SK-N-SH treated with all-trans-retinoic acid at 6 μM for 48 hours (cell line): ENCODE measurements around the gene COL5A2.
A peak's percentile ranks its signal among the peaks of the same experiment; 100 is the strongest.

Experiments used
- ARNTL ChIP-seq: fragments of 450-650 bp; formaldehyde crosslinking; IDR thresholded peaks from 2 replicates; pipeline ENCODE4 v1.5.0; 2020; ENCODE audit warnings: low read depth, mild to moderate bottlenecking, moderate library complexity, borderline replicate concordance
- CSDC2 ChIP-seq: fragments of 250-450 bp; sonication (Bioruptor Pico); IDR thresholded peaks from 2 replicates; pipeline ENCODE4 v1.5.0; 2020; ENCODE audit warnings: mild to moderate bottlenecking, moderate library complexity
- GLIS3 ChIP-seq: fragments of 250-450 bp; sonication (Bioruptor Pico); IDR thresholded peaks from 2 replicates; pipeline ENCODE4 v1.5.0; 2020; ENCODE audit warnings: mild to moderate bottlenecking, moderate library complexity
- ISL1 ChIP-seq: fragments of 250-450 bp; sonication (Bioruptor Pico); IDR thresholded peaks from 2 replicates; pipeline ENCODE4 v2.1.2; 2022; ENCODE audit warnings: mild to moderate bottlenecking, moderate library complexity
- PATZ1 ChIP-seq: fragments of 250-450 bp; sonication (Bioruptor Pico); IDR thresholded peaks from 2 replicates; pipeline ENCODE4 v1.8.0; 2020; ENCODE audit warnings: mild to moderate bottlenecking, moderate library complexity, borderline replicate concordance
- RARB ChIP-seq: fragments of 250-450 bp; sonication (Bioruptor Pico); IDR thresholded peaks from 2 replicates; pipeline ENCODE4 v1.8.0; 2021; ENCODE audit warnings: mild to moderate bottlenecking, moderate library complexity
- SNAI2 ChIP-seq: fragments of 250-450 bp; sonication (Bioruptor Pico); IDR thresholded peaks from 2 replicates; pipeline ENCODE4 v1.5.0; 2020; ENCODE audit warnings: mild to moderate bottlenecking, moderate library complexity
- ZC3H10 ChIP-seq: fragments of 250-450 bp; sonication (Bioruptor Pico); IDR thresholded peaks from 2 replicates; pipeline ENCODE4 v1.5.1; 2021; ENCODE audit warnings: mild to moderate bottlenecking, moderate library complexity
- ZFP30 ChIP-seq: fragments of 450-650 bp; formaldehyde crosslinking; IDR thresholded peaks from 2 replicates; pipeline ENCODE4 v1.5.0; 2022; ENCODE audit warnings: mild to moderate bottlenecking, moderate library complexity
- TF ChIP-seq, protein P1 (sequence below): fragments of 250-450 bp; sonication (Bioruptor Pico); IDR thresholded peaks from 2 replicates; pipeline ENCODE4 v1.8.0; 2021; ENCODE audit warnings: low read depth, mild to moderate bottlenecking, moderate library complexity, borderline replicate concordance

DNA sequence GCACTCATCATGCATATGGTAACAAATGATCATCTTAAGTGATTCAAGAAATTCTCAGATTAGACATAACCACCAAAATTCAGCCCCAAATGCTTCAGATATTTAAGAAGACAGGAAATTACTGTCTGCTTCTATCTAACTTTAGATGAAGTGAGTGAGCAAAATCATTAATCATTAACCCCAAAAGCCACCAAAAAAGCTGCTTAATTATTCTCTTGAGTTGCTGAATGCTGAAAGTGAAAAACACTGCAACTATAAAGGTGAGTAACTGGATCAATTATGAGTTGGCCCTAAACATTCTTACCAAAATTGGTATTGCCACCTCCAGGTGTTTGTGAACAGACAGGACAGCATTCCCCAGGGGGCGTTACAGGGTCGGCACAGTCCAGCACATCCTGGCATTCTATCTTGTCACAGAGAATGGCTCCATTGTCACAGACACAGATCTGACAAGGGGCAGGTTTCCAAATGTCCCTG, 69.6 kb downstream of the COL5A2 start:
- no peak for TF ChIP-seq PATZ1 (CRISPR knock-in tag)
- TF ChIP-seq RARB (CRISPR knock-in tag) = no peak
- no peak for TF ChIP-seq CSDC2 (CRISPR knock-in tag)
- no peak for TF ChIP-seq GLIS3 (CRISPR knock-in tag)
- TF ChIP-seq ZFP30 (CRISPR knock-in tag) = no peak
- TF ChIP-seq, protein P1, sequence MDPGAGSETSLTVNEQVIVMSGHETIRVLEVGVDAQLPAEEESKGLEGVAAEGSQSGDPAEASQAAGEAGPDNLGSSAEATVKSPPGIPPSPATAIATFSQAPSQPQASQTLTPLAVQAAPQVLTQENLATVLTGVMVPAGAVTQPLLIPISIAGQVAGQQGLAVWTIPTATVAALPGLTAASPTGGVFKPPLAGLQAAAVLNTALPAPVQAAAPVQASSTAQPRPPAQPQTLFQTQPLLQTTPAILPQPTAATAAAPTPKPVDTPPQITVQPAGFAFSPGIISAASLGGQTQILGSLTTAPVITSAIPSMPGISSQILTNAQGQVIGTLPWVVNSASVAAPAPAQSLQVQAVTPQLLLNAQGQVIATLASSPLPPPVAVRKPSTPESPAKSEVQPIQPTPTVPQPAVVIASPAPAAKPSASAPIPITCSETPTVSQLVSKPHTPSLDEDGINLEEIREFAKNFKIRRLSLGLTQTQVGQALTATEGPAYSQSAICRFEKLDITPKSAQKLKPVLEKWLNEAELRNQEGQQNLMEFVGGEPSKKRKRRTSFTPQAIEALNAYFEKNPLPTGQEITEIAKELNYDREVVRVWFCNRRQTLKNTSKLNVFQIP (CRISPR knock-in tag) = no peak
- TF ChIP-seq SNAI2 = no peak
- peak; percentile 77 for TF ChIP-seq ISL1
- TF ChIP-seq ZC3H10 = no peak
- no peak for TF ChIP-seq ARNTL (CRISPR knock-in tag)
